Activated T-cell treated with anti-CD3 and anti-CD28 coated beads, Interleukin-2, amount 50 U/mL, for 48 hours (primary cell): ENCODE results near the gene CC2D2B.
"Not testable (repeated sequence)": the region's sequence is repeated elsewhere in the genome, so short reads cannot be mapped to it uniquely, and the experiment has no call there.

ENCODE experiments used
- DNase-seq, 2 experiments: peaks; one replicate each; pipeline ENCODE4 v3.0.0-alpha.2; 2020

Gene CC2D2B

DNA sequence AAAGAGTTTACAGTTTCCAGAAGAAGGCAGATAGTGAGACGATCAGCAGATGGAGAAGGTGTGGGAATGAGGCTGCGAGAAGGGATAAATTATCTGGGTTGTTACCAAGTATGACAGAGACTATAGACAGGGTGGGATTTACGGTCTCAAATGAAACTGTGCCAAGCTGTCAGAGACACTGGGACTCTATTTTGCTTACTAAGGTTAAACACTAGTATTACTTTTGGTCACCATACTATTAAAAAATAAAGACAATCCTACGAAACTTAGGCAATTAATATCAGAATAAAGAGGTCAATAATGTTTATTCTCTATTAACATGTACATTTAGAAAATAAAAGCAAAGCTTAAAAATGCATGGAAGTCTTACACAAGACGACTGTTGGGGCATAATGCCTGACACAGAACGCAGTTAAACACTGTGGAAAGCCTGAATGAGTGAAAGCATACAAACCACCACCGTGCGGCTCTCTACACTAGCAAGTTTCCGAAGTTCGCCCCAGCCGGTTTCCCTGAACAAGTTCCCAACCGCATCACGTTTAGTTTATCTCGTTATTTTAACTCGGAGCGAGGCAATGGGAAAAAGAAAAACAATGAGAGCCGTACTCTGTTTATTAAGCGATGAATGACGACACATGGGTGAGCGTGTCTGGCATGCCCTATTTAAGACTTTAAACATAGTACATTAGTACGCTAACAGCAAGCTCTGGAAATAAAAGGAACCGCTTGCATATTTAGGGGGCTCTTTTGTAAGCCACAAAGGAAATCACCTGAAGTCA lies 909 bp upstream of the CC2D2B start:
- DNase-seq: peak; percentile 56 to 58

DNA sequence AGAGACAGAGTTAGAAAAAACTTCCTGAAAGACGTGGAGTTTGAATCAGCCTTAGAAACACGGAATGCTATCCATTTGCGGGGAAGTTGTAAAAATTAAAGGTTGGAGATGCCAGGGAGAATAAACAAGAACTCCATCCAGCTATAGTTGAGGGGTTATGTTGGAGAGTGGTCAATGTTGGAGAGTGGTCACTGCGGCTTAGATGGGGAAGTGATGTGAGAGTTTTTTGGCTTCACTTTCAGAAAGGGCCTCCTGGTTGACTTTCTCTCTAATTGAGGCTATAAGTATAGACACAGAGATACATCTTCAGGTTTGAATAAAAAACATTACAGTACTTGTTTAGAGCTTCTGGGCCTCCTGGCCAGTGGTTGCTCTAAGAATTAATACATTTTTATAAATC lies 675 bp downstream of the CC2D2B start:
- no peak for DNase-seq

DNA sequence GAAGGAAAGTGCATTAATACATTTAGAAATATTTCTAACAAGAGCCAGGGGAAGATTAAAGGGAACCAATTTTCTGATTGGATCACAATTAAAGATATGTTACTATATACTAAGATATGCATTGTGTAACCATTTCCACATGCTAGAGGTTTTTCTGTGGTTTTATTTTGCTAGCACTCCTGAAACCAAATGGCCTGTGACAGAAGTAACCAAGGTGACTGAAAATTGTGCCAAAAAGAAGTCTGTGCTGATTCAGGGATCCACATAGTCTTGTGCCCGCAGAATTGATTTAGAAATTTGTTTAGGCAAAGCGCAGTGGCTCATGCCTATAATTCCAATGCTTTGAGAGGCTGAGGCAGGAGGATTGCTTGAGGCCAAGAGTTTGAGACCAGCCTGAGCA lies 1.8 kb downstream of the CC2D2B start:
- DNase-seq: no peak

- DNase-seq: not testable (repeated sequence)
Observed at GRCh38 chr10:95916039-95916438, 8.3 kb downstream of the CC2D2B start.

DNA sequence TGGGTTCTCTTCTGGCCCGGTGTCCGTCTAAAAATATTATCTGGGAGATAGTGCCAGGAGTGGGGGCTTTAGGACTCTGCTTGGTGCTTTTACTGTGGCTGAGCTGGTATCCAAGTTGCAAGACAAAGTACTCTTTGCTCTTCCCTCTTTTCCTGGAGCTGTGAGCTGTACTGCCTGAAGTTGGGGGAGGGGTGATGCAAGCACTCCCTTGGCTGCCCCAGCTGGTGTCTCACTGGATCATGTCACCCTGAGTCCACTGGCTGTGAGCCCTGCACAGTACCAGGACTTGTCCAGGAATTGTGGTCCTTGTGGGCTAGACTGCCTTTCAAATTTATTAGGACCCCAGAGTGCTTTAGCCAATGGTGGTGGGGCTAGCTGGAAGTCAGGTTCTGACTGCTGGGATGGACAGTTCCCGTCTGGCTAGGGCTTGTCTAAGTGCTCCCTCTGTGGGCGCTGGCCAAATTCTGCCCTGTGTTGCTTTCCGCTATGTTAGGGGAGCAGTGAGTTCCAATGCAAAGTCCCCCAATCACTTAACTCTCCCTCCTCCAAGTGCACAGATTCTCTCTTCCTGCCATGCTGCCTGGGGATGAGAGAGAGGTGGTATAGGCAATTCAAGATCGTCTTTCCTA lies 13.1 kb downstream of the CC2D2B start:
- no peak for DNase-seq

DNA sequence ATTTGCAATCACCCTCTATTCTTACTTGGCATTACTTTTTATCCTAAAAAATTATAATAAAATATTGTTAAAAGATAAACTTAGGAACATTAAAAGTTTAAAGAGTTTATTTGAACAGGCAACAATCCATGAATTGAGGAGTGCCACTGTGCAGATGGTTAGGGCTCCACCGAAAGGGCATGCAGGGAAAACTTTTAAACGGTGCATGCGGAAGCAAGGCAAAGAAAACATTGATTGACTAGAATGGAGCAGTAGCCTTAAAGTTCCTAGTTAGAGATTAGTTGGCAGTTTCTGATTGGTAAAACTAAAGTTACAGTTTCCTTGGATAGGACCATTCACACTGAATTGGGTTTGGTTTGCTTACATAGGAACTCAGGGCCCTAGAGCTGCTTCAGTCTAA lies 17.3 kb downstream of the CC2D2B start:
- DNase-seq: no peak

- DNase-seq: no peak
Observed at GRCh38 chr10:95935429-95935828, 27.7 kb downstream of the CC2D2B start.

DNA sequence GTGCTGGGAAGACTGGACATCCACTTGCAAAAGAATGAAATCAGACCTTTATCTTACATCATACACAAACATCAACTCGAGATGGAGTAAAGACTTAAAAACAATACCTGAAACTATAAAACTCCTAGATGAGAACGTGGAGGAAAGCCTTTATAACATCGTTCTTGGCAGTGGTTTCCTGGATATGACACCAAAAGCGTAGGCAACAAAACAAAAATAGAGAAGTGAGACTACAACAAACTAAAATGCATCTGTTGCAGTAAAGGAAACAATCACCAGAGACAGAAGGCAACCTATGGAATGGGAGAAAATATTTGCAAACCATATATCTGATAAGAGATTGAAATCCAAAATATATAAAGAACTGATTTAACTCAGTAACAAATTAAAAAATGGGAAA lies 33.3 kb downstream of the CC2D2B start:
- DNase-seq: no peak

- DNase-seq: no peak
Observed at GRCh38 chr10:95963202-95963990, 55.6 kb downstream of the CC2D2B start.

GRCh38 chr10:95963991-95964389 lies 56.2 kb downstream of the CC2D2B start:
- no peak for DNase-seq

GRCh38 chr10:95964756-95965155 lies 57.0 kb downstream of the CC2D2B start:
- DNase-seq: no peak

- no peak for DNase-seq
Observed at GRCh38 chr10:95976362-95977229, 68.8 kb downstream of the CC2D2B start.

- DNase-seq: no peak
Observed at GRCh38 chr10:95982200-95982599, 74.4 kb downstream of the CC2D2B start.

GRCh38 chr10:95987685-95988426 lies 80.1 kb downstream of the CC2D2B start:
- no peak for DNase-seq

DNA sequence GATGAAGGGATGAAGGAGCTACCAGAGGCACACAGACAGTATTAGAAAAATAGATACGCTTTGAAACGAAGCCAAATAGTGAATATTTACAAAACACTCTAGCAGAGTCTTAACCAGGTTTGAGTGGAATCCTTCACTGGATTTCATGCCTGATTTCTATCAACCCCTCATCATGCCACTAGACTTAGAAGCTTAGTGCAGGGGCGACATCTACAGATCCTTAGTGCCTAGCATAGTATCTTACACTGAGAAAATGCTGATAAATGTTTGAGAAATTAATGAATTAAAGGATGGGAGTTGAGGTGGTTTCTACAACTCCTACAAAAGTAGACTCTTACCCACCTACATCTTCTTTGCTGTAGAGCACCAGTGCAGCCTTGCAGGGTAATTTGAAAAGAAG lies 80.9 kb downstream of the CC2D2B start:
- DNase-seq: no peak

- not testable (repeated sequence) for DNase-seq
Observed at GRCh38 chr10:95994376-95994775, 86.6 kb downstream of the CC2D2B start.

- DNase-seq: no peak
Observed at GRCh38 chr10:95998255-95998784, 90.5 kb downstream of the CC2D2B start.

GRCh38 chr10:96013956-96014355 lies 106.2 kb downstream of the CC2D2B start:
- DNase-seq: no peak

GRCh38 chr10:96014473-96015102 lies 106.8 kb downstream of the CC2D2B start:
- DNase-seq: no peak

DNA sequence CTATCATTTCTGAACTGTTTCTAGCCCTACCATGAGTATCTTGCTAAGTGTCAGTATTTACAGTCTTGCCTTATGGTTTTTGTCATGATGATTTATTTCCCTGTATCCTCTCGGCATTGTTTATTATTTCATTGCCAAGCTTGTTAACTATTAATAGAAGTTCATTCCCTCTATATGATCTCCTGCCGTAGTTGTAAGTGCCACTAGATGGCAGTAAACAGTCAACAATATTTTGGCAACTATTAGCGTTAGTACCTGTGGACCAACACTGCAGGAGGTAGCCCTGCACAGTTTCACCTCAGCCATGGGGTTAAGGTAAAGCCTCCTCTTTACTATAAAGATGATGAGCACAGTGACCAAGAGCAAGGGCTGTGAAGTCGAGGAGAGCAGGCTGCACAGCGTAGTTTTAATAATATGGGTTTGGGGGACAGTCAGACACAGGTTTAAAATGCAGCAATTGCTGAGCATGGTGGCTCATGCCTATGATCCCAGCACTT lies 109.5 kb downstream of the CC2D2B start:
- DNase-seq: peak; percentile 23 to 24

- DNase-seq: no peak
Observed at GRCh38 chr10:96021332-96021731, 113.6 kb downstream of the CC2D2B start.
